HG03196 (cell line): ENCODE results near the gene SPIRE2.
"Not testable (repeated sequence)": the region's sequence is repeated elsewhere in the genome, so short reads cannot be mapped to it uniquely, and the experiment has no call there.

Experiments
- ATAC-seq: cut with Tn5 transposase; IDR thresholded peaks from one replicate; pipeline ENCODE4 v1.9.1; 2021; ENCODE audit not compliant: unreplicated experiment

SPIRE2 gene

DNA sequence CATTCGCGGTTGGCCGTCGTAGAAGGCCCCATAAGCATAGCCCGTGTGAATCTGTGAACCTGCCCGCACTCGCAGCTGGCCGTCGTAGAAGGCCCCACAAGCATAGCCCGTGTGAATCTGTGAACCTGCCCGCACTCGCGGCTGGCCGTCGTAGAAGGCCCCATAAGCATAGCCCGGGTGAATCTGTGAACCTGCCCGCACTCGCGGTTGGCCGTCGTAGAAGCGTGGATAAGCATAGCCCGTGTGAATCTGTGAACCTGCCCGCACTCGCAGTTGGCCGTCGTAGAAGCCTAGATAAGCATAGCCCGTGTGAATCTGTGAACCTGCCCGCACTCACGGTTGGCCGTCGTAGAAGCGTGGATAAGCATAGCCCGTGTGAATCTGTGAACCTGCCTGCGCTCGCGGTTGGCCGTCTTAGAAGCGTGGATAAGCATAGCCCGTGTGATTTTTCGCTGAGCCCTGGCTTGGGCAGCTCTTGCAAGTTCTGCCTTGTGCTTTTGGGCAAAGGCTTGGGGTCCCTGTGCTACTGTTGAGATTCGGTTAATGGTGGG is 6.6 kb downstream of the SPIRE2 start:
- ATAC-seq, result not testable (repeated sequence)

GRCh38 chr16:89836484-89836883 is 8.2 kb downstream of the SPIRE2 start:
- ATAC-seq, result not testable (repeated sequence)

GRCh38 chr16:89837014-89837546 is 8.8 kb downstream of the SPIRE2 start:
- no peak for ATAC-seq

DNA sequence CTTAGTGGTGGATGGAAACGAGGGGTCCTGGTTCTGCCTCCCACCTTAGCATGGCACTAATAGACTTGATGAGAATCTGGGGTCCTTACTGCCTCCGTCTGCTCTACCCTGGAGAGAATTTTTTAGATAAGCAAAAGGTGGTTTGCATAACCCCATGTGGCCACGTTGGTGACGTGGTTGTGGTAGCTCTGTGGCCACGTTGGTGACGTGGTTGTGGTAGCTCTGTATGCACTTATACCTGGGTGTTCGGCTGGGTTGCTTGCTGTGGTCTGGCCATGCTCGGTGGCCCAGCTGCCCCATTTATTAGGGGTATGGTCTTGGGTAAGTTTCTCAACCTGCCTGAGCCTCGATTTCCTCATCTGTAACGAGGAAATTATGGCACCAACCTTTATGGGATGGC is 13.0 kb downstream of the SPIRE2 start:
- ATAC-seq, result no peak

DNA sequence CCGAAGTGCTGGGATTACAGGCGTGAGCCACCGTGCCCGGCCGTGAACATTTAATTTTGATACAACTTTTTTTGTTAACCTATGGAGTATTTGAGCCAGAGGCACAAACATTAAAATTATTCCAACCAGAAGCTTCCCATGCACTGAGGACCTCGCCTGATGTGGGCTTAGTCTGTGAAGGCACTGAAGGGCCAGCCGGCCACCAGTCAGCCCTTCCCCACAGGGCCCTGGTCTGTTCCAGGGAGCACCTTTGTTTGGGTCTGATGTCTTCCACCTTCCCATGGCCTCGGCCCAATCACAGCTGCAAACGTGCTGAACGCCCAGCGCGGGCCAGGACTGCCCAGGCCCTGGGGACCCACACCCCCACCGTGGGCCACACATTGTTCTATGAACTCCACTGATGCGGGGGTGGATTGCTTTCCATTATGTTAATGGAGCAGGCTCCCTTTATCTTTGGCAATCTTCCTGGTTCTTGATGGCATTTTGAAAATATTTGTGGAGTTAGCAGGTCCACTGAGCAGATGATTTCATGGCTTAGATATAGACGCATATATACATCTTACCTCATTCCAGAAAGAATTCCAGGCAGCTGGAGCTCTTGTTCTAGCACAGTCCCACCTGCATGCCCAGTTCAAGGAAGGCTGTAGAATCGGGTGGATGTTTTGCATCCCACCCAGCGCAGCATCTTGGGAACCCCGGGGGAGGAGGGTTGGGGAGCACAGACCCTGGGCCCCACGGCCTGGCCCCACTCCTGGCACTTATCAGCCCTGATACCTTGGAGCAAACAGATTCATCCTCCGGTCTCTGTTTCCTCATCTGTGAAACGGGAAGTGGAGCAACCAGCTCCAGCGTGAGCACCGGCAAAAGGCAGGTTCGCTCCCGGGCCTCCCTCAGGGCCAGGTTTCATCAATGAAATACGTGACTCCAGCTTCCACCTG is 14.5 kb downstream of the SPIRE2 start:
- no peak for ATAC-seq

- no peak for ATAC-seq
These were observed 15.4 kb downstream of the SPIRE2 start for GRCh38 chr16:89843409-89844350.

DNA sequence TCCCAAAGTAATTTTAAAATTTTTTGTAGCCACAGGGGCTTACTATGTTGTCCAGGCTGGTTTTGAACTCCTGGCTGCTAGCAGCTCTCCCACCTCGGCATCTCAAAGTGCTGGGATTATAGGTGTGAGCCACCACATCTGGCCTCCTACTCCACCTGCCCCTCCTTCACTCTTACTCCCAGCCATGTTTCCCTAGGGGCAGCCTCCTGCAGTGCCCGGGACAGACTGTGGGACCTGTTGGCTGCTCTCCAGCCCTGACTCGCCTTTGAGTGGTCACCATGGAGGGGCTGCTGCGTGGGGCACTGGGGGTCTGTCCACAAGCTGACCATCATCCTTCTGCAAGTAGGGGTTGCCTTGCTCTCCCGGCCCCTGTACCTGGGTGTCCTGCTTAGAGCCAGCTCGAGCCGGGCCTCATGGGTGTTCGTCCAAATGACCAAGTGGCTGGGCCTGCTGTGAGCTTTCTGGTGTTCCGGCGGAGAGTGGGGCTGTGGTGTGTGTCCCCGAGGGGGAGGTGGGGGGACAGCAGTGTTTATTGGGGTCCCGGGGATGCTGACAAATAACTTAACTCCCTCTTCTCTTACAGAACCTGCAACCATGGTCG is 16.6 kb downstream of the SPIRE2 start:
- no peak for ATAC-seq

- ATAC-seq, result no peak
These were observed 17.1 kb downstream of the SPIRE2 start for GRCh38 chr16:89845417-89845816.

- ATAC-seq, result no peak
These were observed 19.0 kb downstream of the SPIRE2 start for GRCh38 chr16:89847051-89847939.

- ATAC-seq, result no peak
These were observed 19.6 kb downstream of the SPIRE2 start for GRCh38 chr16:89847940-89848297.

DNA sequence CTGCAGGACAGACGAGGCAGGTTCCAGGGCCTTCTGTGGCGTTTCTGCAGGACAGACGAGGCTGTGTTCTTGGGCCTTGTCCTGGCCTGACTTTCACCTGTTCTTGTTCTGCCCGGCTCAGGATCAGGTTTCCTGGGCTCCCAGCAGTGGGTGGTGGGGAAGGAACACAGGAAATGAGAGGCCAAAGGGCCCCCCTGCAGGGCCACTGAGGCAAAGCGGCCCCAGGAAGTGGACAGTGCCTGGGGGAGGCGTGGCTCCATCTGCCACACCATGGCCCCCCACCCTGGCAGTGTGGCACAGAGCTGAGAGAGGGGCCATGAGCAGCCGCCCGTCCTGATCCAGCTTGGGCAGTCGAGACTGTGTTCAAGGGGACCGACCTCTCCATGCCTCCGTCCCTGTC is 20.7 kb downstream of the SPIRE2 start:
- ATAC-seq, result no peak

GRCh38 chr16:89853306-89853993 is 25.2 kb downstream of the SPIRE2 start:
- ATAC-seq, result no peak

- ATAC-seq, result no peak
These were observed 27.1 kb downstream of the SPIRE2 start for GRCh38 chr16:89855301-89855945.

DNA sequence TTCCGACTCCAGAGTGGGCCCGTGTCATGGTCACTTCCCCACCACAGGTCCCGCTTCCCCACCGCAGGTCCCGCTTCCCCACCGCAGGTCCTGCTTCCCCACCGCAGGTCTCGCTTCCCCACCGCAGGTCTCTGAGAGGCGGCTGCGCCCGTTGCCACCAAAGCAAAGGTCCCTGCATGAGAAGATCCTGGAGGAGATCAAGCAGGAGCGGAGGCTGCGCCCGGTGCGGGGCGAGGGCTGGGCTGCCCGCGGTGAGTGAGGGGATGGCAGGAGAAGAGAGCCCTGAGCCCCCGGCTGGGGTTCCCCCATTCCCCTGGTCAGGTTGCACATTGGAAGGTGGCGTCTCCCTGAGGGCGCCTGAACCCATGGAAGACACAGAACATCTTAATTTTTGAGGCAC is 27.7 kb downstream of the SPIRE2 start:
- ATAC-seq, result no peak

- no peak for ATAC-seq
These were observed 30.8 kb downstream of the SPIRE2 start for GRCh38 chr16:89858973-89859614.

- no peak for ATAC-seq
These were observed 31.3 kb downstream of the SPIRE2 start for GRCh38 chr16:89859615-89860007.

DNA sequence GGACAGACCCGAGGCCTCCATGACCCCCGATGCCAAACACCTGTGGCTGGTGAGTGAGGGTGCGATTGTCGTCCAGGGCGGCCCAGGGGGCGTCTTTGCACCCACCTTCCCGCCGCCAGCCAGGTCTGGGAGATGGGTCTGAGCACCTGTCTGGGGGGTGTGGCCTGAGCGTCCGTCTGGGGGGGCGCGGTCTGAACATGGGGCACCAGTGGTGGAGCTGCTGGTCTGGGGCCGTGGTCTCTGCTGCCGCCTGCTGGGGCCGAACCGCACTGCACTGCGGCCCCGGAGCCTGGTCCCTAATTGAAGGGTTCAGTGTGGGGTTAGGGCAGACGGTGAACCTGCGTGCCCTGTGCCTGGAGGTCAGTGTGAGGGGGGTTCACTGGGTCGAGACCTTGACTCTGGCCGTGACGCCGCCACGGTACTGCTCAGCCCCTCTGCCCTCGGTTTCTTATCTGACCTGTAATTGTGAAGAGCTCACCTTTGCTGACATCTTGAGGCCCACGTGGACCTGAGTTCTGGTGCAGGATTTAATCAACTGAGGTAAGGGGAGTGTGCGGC is 32.6 kb downstream of the SPIRE2 start:
- ATAC-seq, result no peak

DNA sequence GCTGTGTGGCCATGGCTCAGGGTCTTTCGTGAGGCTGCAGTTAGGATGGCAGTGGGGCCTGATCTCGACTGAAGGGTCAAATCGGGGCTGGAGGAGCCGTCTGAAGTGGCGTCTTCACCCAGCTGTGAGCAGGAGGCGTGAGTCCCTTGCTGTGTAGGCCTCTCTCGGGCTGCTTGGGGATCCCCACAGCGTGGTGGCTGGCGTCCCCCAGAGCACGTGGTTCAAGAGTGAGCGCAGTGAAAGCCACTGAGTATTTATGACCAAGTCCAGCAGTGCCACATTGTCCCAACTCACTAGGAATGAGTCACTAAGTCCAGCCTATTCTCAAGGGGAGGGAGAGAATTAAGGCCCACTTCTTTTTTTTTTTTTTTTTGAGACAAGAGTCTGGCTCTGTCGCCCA is 33.4 kb downstream of the SPIRE2 start:
- no peak for ATAC-seq
